ENCODE measurements around the gene PKIB. TPM values are rescaled to one million over a fixed set of nuclear protein-coding genes. Genes with fewer than 3 reads are reported as not detected.

PKIB gene
- total RNA-seq, 1 donor from 2014 or later = 44.8 TPM

GRCh38 chr6:122683989-122684651 lies 73.9 kb downstream of the PKIB start:
- Mint-ChIP-seq H3K27ac (no peak overlapping the region), H3K27me3 (no peaks in the 10 kb centered on the region), H3K9me3 (ENCODE audit: low read depth) (peaks cover 15% of the 10 kb centered on the region)

DNA sequence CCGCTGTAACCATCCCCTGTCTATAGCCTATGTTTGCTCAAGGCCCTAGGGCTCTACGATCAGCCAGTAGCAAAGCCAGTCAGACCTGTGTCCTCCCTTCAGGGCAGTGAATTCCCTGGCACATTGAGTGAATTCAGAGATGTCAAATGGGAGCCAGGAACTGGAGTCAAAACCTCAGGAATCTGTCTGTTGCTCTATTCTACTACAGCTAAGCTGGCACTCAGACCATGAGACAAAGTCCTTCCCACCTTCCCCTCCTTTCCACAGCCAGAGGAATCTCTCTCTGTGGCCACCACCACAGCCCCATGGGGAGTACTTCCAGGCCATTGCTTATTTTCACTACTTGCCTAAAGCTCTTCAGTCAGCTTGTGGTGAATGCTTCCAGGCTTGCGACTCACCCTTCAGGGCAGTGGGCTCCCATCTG lies 82.0 kb downstream of the PKIB start:
- no peak for TF ChIP-seq CTCF (IDR thresholded peaks at IDR 0.05; ENCODE audit: unreplicated experiment)
- Mint-ChIP-seq H3K36me3 (ENCODE audit: insufficient read depth) (peaks cover 9% of the 10 kb centered on the region), H3K4me3 (ENCODE audit: low read depth) (no peak overlapping the region), H3K27ac (no peak overlapping the region), H3K27me3 (no peaks in the 10 kb centered on the region), H3K4me1 (ENCODE audit: low read depth) (peaks cover 8% of the 10 kb centered on the region), H3K9me3 (ENCODE audit: low read depth) (peaks cover 14% of the 10 kb centered on the region)
- DNase-seq (ENCODE audit: low spot score, unreplicated experiment) = no peak

More at GRCh38 chr6:122683989-122684651, 73.9 kb downstream of the PKIB start:
- Mint-ChIP-seq H3K4me3 (ENCODE audit: low read depth) (no peak overlapping the region), H3K36me3 (ENCODE audit: insufficient read depth) (peaks cover 9% of the 10 kb centered on the region), H3K4me1 (ENCODE audit: low read depth) (no peaks in the 10 kb centered on the region)
- no peak for DNase-seq (ENCODE audit: low spot score, unreplicated experiment)
- TF ChIP-seq CTCF (IDR thresholded peaks at IDR 0.05; ENCODE audit: unreplicated experiment) = no peak

DNA sequence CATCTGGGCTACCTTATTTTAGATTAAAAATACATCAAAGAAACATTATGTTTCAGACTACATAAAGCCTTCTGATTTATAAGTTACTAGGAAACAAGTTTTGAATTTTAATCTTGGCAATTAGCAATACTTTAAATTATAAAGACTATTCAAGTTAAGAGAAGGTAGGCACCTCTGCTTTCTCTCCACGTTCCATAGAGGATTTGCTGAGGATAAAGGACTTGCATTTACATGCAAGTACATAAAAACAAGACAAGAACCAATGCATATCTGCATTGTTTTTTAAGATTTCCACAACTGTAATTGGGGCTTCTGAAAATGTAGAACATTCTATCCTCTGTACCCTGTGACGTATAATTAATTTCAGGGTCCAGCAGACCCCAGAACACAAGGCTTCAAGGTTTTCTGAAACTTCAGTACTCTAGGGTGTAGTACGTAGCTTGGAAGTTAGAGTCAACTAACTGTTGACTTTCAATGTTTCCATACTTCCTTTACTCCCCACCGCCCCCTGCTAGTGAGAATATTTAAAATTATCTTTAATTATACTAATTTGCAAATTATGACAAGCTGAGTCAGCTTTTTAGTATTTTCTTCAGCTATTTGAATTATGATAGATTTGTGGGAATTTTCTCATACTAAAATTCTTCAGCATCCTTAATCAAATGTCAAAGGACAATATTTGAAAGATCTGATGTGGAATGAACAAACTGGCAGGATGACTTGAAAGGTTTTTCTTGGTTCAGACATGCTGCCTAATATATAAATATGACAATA lies 82.8 kb downstream of the PKIB start:
- Mint-ChIP-seq H3K4me1 (ENCODE audit: low read depth) (peaks cover 13% of the 10 kb centered on the region), H3K27me3 (no peaks in the 10 kb centered on the region), H3K9me3 (ENCODE audit: low read depth) (peaks cover 17% of the 10 kb centered on the region), H3K36me3 (ENCODE audit: insufficient read depth) (peaks cover 8% of the 10 kb centered on the region), H3K27ac (no peak overlapping the region), H3K4me3 (ENCODE audit: low read depth) (no peak overlapping the region)
- TF ChIP-seq CTCF (IDR thresholded peaks at IDR 0.05; ENCODE audit: unreplicated experiment) = no peak
- no peak for DNase-seq (ENCODE audit: low spot score, unreplicated experiment)

DNA sequence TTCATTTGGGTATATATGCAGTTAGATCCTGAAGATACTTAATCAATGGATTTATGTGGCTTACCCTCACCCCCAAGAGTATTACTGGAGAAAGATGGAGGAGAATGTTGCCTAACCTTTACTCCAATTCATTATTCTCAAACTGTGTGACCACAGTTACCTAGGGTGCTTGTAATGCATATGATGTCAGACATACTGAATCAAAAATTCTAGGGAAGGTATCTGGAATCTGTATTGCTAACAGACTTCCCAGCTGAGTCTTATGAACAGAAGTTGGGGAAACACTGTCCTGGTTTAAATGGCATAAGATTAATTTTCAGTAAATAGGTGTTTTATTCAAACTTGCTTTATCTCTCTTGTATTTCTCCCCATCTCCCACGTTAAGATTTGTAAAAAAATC lies 83.9 kb downstream of the PKIB start:
- TF ChIP-seq CTCF (IDR thresholded peaks at IDR 0.05; ENCODE audit: unreplicated experiment) = no peak
- Mint-ChIP-seq H3K9me3 (ENCODE audit: low read depth) (peaks cover 11% of the 10 kb centered on the region), H3K27ac (no peak overlapping the region), H3K27me3 (no peaks in the 10 kb centered on the region), H3K4me3 (ENCODE audit: low read depth) (no peak overlapping the region), H3K36me3 (ENCODE audit: insufficient read depth) (peaks cover 3% of the 10 kb centered on the region), H3K4me1 (ENCODE audit: low read depth) (peaks cover 13% of the 10 kb centered on the region)
- DNase-seq (ENCODE audit: low spot score, unreplicated experiment) = no peak

- Mint-ChIP-seq H3K36me3 (ENCODE audit: insufficient read depth) (peaks cover 2% of the 10 kb centered on the region), H3K9me3 (ENCODE audit: low read depth) (peaks cover 8% of the 10 kb centered on the region), H3K4me3 (ENCODE audit: low read depth) (no peak overlapping the region), H3K27me3 (no peaks in the 10 kb centered on the region), H3K27ac (no peak overlapping the region), H3K4me1 (ENCODE audit: low read depth) (peaks cover 13% of the 10 kb centered on the region)
- no peak for DNase-seq (ENCODE audit: low spot score, unreplicated experiment)
- TF ChIP-seq CTCF (IDR thresholded peaks at IDR 0.05; ENCODE audit: unreplicated experiment) = no peak
Observed at GRCh38 chr6:122694602-122695001, 84.4 kb downstream of the PKIB start.
